Stimulated activated CD4-positive, alpha-beta T cell treated with anti-CD3 and anti-CD28 coated beads, TNF-alpha, amount 100 ng/mL, for 1 hour (primary cell): ENCODE data around the gene TMEM271.
"Not testable (repeated sequence)": the region's sequence is repeated elsewhere in the genome, so short reads cannot be mapped to it uniquely, and the experiment has no call there.

Source experiments
- DNase-seq, 3 donors: peaks; one replicate each; pipeline ENCODE4 v3.0.0-alpha.2; 2020; ENCODE audit warnings: low read depth in 3 of 3, low spot score in 1 of 3

The TMEM271 gene

GRCh38 chr4:610411-611261, 34.5 kb upstream of the TMEM271 start:
- no peak for DNase-seq

GRCh38 chr4:609400-610050, 33.4 kb upstream of the TMEM271 start:
- no peak for DNase-seq

- DNase-seq: no peak
Observed at GRCh38 chr4:608236-608635, 32.1 kb upstream of the TMEM271 start.

- no peak for DNase-seq
Observed at GRCh38 chr4:605702-606425, 29.8 kb upstream of the TMEM271 start.

DNA sequence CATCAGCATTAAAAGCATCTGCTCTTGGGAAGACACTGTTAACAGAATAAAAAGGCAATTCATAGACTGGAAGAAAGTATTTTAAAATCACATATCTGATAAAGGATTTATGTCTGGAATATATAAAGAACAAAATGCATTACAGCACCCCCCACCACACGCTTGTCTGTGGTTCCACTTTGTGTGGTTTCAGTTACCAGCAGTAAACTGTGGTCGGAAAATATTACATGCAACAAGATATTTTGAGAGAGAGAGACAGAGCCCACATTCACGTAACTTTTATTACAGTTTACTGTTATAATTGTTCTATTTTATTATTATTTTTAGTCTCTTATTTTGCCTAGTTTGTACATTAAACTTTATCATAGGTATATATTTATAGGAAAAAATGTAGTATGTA, 28.0 kb upstream of the TMEM271 start:
- DNase-seq: no peak

- peak in 1 of 3 donors; percentile 47 for DNase-seq
Observed at GRCh38 chr4:602559-602942, 26.5 kb upstream of the TMEM271 start.

GRCh38 chr4:601612-602558, 25.8 kb upstream of the TMEM271 start:
- DNase-seq: no peak

- DNase-seq: peak in 1 of 3 donors; percentile 9
Observed at GRCh38 chr4:600850-601515, 24.9 kb upstream of the TMEM271 start.

- no peak for DNase-seq
Observed at GRCh38 chr4:600166-600565, 24.1 kb upstream of the TMEM271 start.

DNA sequence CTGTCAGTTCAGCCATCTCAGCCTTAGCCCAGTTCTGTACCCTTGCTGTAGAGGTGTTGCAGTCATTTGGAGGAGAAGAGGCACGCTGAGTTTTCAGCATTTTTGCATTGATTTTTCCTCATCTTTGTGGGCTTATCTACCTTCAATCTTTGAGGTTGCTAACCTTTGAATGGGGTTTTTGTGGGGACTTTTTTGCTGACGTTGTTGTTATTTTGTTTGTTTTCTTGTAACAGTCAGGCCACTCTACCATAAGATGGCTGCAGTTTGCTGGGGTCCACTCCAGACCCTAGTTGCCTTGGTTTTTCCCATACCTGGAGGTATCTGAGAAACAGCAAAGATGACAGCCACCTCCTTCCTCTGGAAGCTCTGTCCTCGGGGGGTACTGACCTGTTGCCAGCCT, 22.8 kb upstream of the TMEM271 start:
- DNase-seq: no peak

DNA sequence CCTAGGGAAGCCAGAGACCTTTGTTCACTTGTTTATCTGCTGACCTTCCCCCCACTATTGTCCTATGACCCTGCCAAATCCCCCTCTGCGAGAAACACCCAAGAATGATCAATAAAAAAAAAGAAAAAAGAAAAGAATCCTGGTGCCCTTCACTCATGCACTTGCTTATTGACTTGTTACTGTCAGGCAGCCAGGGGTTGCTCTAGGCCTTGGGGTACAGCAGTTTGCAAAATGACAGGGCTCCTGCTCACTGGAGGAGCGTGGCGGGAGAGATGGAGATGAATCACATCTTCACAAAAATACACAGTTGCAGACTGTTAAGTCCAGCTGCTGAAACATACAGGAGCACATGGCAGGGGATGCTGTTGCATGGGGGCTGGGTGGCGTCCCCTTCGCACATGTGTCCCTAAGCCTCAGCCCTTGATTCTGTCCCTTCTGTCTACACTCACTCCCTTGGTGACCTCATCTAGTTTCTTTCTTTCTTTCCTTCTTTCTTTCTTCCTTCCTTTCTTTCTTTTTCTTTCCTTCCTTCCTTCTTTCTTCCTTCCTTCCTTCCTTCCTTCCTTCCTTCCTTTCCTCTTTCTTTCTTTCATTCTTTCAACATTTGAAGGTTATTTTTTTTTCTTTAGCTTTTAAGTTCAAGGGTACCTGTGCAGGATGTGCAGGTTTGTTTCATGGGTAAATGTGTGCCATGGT, 16.9 kb upstream of the TMEM271 start:
- no peak for DNase-seq

DNA sequence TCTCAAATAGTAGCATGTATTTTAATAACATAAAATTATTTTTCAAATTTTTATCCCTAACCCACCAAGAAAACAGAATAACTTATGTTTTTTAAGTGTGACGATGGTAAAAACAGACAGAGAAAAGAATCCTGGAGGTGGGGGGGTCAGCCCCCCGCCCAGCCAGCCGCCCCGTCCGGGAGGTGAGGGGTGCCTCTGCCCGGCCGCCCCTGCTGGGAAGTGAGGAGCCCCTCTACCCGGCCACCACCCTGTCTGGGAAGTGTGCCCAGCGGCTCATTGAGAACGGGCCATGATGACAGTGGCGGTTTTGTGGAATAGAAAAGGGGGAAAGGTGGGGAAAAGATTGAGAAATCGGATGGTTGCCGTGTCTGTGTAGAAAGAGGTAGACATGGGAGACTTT, 16.1 kb upstream of the TMEM271 start:
- DNase-seq: not testable (repeated sequence)

GRCh38 chr4:590313-590841, 14.3 kb upstream of the TMEM271 start:
- DNase-seq: no peak

- DNase-seq: no peak
Observed at GRCh38 chr4:589219-589963, 13.3 kb upstream of the TMEM271 start.

- DNase-seq: no peak
Observed at GRCh38 chr4:588351-588849, 12.3 kb upstream of the TMEM271 start.

- no peak for DNase-seq
Observed at GRCh38 chr4:587671-588350, 11.7 kb upstream of the TMEM271 start.

GRCh38 chr4:583820-584219, 7.7 kb upstream of the TMEM271 start:
- DNase-seq: no peak

DNA sequence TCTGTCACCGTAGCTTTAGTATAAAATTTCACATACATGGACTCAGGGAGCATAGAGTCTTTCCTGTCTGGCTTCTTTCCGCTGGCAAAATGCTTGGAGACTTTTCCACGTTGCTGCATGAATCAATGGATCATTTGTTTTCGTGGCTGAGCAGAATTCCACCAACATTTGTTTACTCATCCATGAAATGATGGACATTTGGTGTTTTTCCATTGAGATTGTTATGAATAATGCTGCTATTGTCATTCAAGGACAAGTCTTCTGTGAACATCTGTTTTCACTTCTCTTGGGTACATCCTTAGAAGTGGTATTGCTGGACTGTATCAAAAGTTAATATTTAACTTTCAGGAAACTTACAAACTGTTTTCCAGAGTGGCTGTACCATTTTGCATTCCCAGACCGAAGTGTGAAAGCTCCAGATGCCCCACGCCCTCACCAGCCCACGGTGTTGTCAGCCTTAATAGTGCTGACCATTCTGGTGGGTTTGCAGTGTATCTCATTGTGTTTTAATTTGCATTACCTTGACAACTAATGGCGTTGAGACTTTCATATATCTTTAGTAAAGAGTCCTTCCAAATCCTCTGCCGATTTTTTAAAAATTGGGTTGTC, 5.8 kb upstream of the TMEM271 start:
- DNase-seq: no peak
